ENCODE results near the gene ADAMTSL5.

- TF ChIP-seq POLR2A (IDR thresholded peaks at IDR 0.05; ENCODE audit: low read depth, low read length), result no peak
- no peak for TF ChIP-seq POLR2AphosphoS5 (IDR thresholded peaks at IDR 0.05; ENCODE audit: low read depth, low read length)
- TF ChIP-seq TAF1 (IDR thresholded peaks at IDR 0.05; ENCODE audit: low read depth, low read length), result no peak
Observed at GRCh38 chr19:1456121-1456900, 56.5 kb downstream of the ADAMTSL5 start.
